SH-SY5Y (cell line): Measurements from ENCODE around the gene PRPF39.

Experiments used
- GATA2 ChIP-seq: IDR thresholded peaks from 2 replicates; pipeline ENCODE4 v1.6.1; 2011; ENCODE audit warnings: mild to moderate bottlenecking, low read depth, low read length
- GATA3 ChIP-seq: IDR thresholded peaks from 2 replicates; pipeline ENCODE4 v1.6.1; 2011; ENCODE audit warnings: low read depth, mild to moderate bottlenecking, low read length, moderate library complexity

GRCh38 chr14:45094275-45094674, 10.4 kb downstream of the PRPF39 start:
- TF ChIP-seq GATA2 (no peak), GATA3 (no peak)
